NCI-H1417 (cell line): ENCODE measurements around the gene TMEM229B.

Source experiments
- DNase-seq, 3 experiments: peaks; one replicate each; lab custom pipeline; 2025; lab: John Stamatoyannopoulos, UW

Gene TMEM229B

GRCh38 chr14:67487937-67488893 is at the start of gene TMEM229B:
Gene TMEM229B (minus strand): TSS chr14:67488721. CDS start chr14:67473923, 14,798 bp downstream.
- DNase-seq, result no peak

DNA sequence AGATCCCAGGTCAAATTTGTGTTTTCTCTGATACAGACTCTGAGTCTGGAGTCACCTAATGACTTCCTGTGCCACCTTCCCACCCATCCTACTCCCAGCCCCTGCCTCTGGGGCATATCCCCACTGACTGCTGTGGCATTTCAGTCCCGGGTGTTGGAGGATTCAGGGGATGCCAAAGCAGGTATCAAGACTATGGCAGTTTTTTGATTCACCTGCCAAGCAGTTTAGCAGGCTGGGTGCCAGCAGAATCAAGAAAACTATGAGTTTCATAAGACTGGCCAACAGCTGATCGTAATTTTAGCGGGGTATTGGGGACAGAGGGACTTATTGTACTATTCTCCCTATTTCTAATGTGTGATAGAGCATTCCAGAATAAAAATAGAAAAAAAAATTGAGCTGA is 49.2 kb upstream of the TMEM229B start:
- no peak for DNase-seq

GRCh38 chr14:67536087-67536486 is 47.6 kb upstream of the TMEM229B start:
- DNase-seq, result no peak

DNA sequence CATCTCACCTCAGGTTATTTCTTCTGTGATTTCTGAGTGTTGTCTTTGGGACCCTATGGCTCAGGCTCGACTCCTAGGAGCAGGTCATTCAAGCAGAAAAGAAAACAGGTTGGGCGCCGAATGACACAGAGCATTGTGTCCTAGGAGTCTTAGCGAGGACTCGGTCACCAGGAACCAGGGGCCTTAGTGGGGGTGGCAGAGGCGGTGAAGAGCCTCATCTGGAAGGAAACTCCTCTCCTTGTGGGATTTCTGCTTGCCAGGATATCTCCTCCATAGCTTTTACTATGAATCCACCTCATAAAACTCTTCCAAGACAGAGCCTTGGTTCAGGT is 45.2 kb upstream of the TMEM229B start:
- DNase-seq, result no peak

DNA sequence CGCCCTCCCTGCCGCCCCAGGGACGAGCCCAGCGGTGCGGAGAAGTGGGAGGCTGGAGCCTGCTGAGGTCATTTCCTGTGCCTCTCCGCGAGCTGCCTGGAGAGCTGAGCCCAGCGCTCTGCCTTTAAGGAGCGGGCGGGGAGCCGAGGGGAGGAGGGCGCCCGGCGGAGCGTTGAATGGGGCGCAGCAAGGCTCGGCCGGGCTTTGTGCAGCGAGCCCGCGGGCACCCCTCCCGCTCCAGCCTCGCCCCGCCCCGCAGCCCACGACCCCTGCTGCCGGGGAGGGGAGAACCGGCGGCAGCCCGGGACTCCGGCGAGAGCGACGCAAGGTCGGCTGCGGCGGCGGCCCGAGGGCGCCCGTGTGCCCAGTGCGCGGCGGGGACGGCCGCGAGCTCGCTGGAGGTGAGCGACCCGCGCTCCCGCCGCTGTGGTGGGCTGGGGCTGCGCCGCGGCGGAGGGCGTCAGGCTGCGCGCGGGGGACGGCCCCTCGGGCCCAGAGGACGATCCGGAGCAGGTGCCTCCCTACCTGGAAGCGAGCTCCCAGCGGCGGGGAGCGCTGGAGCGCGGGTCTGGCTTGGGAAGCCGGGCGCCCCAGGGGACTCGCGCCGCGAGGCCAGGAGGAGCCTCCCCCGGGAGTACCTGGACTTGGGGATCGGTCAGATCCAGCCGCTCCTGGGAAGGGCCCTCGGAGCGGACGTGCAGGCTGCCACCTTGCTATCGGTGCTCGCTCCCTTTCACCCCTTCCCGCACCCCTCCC is 44.7 kb upstream of the TMEM229B start, which contains the start of gene PLEKHH1:
Gene PLEKHH1 (plus strand): TSS at position 293 of the 756 bp plus-strand sequence. CDS start 8,578 bp downstream, outside the sequence.
- peak; percentile 45 to 91 (median 90) for DNase-seq

- DNase-seq, result no peak
These were observed 44.1 kb upstream of the TMEM229B start for GRCh38 chr14:67532606-67532997.

GRCh38 chr14:67529947-67530935 is 41.7 kb upstream of the TMEM229B start:
- DNase-seq, result no peak

DNA sequence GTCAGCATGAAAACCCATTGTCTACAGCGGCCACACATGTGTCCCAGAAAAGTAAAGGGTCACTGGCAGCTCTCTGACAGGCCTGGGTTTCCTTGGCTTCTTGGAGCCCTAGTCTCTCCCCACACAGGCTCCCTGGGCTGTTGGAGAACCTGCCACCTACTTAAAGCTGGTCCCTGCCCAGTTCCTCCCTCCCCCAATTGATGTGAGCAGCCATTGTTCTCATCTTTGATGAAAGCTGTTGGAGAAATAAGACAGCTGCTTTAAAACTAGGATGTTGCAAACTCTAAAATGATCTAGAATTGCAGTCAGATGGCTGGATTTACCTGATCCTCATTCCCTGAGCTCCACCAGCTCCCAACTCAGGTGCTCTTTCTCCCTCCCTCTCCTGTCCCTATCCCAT is 39.8 kb upstream of the TMEM229B start:
- DNase-seq, result no peak

DNA sequence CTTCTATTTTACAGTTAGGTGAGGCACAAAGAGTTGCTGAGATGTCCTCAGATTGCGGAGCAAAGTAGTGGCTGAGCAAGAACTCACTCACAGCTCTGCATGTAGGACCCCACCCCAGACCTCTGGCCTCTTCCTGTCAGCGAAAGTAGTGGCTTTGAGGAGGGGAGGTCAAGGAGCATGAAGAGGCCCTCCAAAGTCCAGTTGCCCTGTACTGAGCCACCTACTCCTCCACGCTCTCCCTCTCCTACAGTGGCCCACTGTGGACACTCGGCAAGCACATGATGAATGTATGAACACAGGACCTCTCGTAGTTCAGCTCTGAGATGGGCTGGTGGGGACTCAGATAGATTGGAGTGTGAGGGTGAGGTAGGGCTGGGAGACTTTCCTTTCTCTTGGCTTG is 39.2 kb upstream of the TMEM229B start:
- DNase-seq, result no peak

DNA sequence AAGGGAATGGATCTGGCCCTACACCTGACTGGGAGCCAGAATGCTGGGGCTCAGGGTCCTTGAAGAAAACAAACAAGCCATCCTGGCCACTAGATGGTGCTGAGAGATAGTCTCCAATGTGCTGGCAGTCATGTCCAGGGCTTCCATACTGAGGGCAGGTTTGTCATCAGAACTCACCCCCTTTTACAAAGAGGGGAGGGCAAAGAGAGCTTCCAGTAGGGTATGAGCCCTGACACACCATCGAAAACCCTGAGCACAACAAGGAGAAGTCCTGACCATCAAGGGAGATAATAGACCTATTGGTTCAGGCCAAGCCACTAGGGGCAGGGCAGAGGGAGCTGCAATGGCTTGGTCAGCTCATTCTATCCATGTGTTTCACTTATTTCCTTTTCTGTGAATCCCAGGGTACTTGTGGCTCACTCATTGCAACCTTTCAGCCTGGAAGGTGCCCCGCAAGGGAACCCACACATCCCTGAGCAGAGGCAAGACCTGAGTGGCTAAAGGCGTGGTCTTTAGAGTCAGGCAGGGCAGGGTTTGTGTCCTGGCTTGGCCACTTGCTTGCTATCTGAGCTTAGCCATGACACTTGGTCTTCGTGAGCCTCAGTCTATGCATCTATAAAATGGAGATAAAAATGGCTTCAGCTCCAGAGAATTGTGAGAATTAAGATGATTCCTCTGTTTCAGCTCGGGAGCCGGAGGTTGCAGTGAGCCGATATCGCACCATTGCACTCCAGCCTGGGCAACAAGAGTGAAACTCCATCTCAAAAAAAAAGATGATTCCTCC is 38.3 kb upstream of the TMEM229B start:
- peak; percentile 52 to 86 (median 66) for DNase-seq

- DNase-seq, result no peak
These were observed 37.7 kb upstream of the TMEM229B start for GRCh38 chr14:67526181-67526580.

DNA sequence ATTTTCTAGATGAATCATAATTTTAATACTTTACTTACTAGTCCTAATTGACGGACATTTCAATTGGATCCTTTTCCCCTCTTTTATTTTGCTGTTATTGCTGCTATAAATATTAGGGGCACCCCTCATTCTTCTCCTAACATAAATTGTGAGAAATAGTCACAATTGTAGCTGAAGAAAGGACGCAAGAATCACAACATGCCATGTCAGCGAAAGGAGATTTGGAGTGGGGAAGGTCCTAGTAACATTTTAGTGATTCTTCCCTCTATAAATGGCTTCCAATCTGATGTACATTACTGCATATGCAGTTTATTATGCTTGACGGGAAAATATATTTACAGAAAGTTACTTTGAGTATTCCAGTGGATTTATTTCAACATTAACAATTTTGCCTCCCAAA is 36.9 kb upstream of the TMEM229B start:
- DNase-seq, result no peak

- peak in 1 of 3 experiments; percentile 53 for DNase-seq
These were observed 36.1 kb upstream of the TMEM229B start for GRCh38 chr14:67524634-67524963.

GRCh38 chr14:67523764-67524633 is 35.5 kb upstream of the TMEM229B start:
- DNase-seq, result no peak

- no peak for DNase-seq
These were observed 33.7 kb upstream of the TMEM229B start for GRCh38 chr14:67522270-67522669.

DNA sequence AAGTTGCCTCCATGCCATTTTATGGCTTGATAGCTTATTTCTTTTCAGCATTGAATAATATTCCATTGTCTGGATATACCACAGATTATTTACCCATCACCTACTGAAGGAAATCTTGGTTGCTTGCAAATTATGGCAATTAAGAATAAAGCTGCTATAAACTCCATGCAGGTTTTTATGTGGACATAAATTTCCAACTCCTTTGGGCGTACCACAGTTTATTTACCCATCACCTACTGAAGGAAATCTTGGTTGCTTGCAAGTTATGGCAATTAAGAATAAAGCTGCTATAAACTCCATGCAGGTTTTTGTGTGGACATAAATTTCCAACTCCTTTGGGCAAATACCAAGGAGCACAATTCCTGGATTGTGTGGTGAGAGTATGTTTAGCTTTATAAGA is 32.0 kb upstream of the TMEM229B start:
- DNase-seq, result no peak

GRCh38 chr14:67519406-67519805 is 30.9 kb upstream of the TMEM229B start:
- DNase-seq, result no peak

GRCh38 chr14:67517083-67517482 is 28.6 kb upstream of the TMEM229B start:
- DNase-seq, result no peak

DNA sequence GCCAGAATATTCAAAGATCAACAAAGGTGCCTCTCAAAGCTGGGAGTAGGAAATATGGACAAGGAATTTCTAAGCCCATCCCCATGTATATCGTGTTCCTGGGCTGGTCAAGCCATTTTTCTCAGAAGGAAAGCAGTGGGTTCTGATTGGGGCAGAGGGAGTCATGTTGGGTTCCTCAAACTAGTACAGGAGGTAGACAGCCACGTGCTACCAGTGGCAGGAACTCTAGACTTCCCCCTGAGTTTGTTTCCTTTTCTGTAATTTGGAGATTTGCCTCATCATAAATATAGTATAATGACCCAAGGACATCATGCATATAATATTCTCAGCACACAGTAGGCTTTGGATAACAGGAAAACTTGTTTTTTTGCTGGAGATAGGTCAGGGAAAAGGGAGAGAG is 28.2 kb upstream of the TMEM229B start:
- DNase-seq, result no peak
